Type B pancreatic cell (in vitro differentiated cells): ENCODE measurements around the gene ZMIZ1. TPM values are rescaled to one million over a fixed set of nuclear protein-coding genes. Genes with fewer than 3 reads are reported as not detected.

Source experiments
- DNase-seq: peaks from one replicate; pipeline ENCODE4 v3.0.0; 2021; ENCODE audit warnings: mixed read lengths; ENCODE audit not compliant: unreplicated experiment; ENCODE audit errors: extremely low spot score
- H3K27ac Mint-ChIP-seq: 2 replicates; pipeline ENCODE4 v1.8.0; 2021; ENCODE audit warnings: mild to moderate bottlenecking, mixed read lengths
- H3K27me3 Mint-ChIP-seq: 2 replicates; pipeline ENCODE4 v1.8.0; 2021; ENCODE audit warnings: mixed read lengths
- H3K36me3 Mint-ChIP-seq: 2 replicates; pipeline ENCODE4 v1.8.0; 2021; ENCODE audit warnings: mixed read lengths
- H3K4me1 Mint-ChIP-seq: one replicate; pipeline ENCODE4 v1.8.0; 2021; ENCODE audit warnings: mixed read lengths; ENCODE audit not compliant: unreplicated experiment
- H3K4me3 Mint-ChIP-seq: 2 replicates; pipeline ENCODE4 v1.8.0; 2021; ENCODE audit warnings: mild to moderate bottlenecking, mixed read lengths
- H3K9me3 Mint-ChIP-seq: 2 replicates; pipeline ENCODE4 v1.8.0; 2021; ENCODE audit warnings: mixed read lengths
- CTCF ChIP-seq: fragments of 200-600 bp; sonication (generic); conservative IDR thresholded peaks from 2 replicates; pipeline ENCODE4 v1.5.0; 2021; ENCODE audit warnings: antibody characterized with exemption, mild to moderate bottlenecking
- long read RNA-seq: library from polyadenylated mRNA; unstranded; transcript quantifications from one replicate; pipeline ENCODE4 v2.0.0, GENCODE V29; 2020
- total RNA-seq: library from RNA; stranded (reverse); gene quantifications from 2 replicates; pipeline ENCODE4 v1.2.1, GENCODE V29; 2021; ENCODE audit warnings: low replicate concordance

The ZMIZ1 gene, protein sequence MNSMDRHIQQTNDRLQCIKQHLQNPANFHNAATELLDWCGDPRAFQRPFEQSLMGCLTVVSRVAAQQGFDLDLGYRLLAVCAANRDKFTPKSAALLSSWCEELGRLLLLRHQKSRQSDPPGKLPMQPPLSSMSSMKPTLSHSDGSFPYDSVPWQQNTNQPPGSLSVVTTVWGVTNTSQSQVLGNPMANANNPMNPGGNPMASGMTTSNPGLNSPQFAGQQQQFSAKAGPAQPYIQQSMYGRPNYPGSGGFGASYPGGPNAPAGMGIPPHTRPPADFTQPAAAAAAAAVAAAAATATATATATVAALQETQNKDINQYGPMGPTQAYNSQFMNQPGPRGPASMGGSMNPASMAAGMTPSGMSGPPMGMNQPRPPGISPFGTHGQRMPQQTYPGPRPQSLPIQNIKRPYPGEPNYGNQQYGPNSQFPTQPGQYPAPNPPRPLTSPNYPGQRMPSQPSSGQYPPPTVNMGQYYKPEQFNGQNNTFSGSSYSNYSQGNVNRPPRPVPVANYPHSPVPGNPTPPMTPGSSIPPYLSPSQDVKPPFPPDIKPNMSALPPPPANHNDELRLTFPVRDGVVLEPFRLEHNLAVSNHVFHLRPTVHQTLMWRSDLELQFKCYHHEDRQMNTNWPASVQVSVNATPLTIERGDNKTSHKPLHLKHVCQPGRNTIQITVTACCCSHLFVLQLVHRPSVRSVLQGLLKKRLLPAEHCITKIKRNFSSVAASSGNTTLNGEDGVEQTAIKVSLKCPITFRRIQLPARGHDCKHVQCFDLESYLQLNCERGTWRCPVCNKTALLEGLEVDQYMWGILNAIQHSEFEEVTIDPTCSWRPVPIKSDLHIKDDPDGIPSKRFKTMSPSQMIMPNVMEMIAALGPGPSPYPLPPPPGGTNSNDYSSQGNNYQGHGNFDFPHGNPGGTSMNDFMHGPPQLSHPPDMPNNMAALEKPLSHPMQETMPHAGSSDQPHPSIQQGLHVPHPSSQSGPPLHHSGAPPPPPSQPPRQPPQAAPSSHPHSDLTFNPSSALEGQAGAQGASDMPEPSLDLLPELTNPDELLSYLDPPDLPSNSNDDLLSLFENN
- total RNA-seq = 62.2 and 102 TPM in 2 replicates
- long read RNA-seq, partial matches to known transcripts = 1 of 30 reads
- long read RNA-seq, other reads (novel, unspliced or antisense) = 29 of 30 reads

DNA sequence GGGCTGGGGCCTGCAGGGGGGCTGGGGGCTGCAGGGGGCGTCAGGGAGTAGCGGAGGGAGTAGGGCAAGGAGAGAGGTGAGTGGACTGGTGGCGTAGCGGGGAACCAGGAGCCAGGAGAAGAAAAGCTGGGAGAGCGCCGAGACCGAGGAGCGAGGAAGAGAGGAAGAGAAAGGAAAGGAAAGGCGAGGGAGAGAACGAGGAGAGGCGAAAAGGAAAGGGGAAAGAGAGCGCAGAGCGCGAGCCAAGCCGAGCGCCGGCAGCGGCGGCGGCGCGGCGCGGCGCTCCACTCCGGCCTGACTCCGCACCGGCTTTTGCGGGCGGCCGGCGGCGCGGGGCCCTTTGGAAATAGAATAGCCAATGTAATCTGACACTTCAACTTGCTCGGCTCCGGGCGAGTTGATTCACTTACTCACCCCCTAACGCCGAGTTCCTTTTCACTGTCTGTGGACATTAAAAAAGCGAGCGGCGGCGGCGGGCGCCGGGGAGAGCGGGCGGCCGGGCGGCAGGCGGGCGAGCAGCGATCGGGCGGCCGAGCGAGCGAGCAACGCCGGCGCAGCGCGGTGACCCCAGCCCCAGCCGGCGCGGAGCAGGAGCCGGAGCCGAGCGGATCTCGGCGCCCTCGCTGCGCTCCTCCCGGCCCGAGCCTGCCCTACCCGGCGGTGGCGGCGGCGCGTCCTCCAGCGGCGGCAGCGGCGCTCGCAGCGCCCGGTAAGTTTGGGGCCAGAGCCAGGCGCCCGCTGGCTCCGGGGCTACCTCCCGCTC, at the start of gene ZMIZ1:
Gene ZMIZ1, plus strand, starts transcription at position 405 of the 763 bp plus-strand sequence. CDS start 132,667 bp downstream, outside the sequence.
- no peaks in the 10 kb centered on the region for H3K27me3 Mint-ChIP-seq
- peak within 1 kb of the TSS; percentile 91 for H3K27ac Mint-ChIP-seq
- H3K4me3 Mint-ChIP-seq = peak within 1 kb of the TSS; percentile 98
- H3K9me3 Mint-ChIP-seq = no peaks in the 10 kb centered on the region
- TF ChIP-seq CTCF = peak; percentile 30
- no peaks in the 10 kb centered on the region for H3K36me3 Mint-ChIP-seq
- H3K4me1 Mint-ChIP-seq = peaks cover 33% of the 10 kb centered on the region
- DNase-seq = peak; percentile 91

GRCh38 chr10:79019441-79020014, 49.2 kb upstream of the ZMIZ1 start:
- Mint-ChIP-seq H3K27ac (no peak overlapping the region), H3K4me3 (no peak overlapping the region), H3K9me3 (no peaks in the 10 kb centered on the region), H3K27me3 (no peaks in the 10 kb centered on the region), H3K4me1 (peaks cover 20% of the 10 kb centered on the region), H3K36me3 (no peaks in the 10 kb centered on the region)
- no peak for TF ChIP-seq CTCF
- DNase-seq = no peak

GRCh38 chr10:79020015-79020491, 48.7 kb upstream of the ZMIZ1 start:
- Mint-ChIP-seq H3K4me1 (peaks cover 20% of the 10 kb centered on the region), H3K27me3 (no peaks in the 10 kb centered on the region), H3K9me3 (no peaks in the 10 kb centered on the region), H3K27ac (no peak overlapping the region), H3K4me3 (no peak overlapping the region), H3K36me3 (no peaks in the 10 kb centered on the region)
- DNase-seq = no peak
- TF ChIP-seq CTCF = no peak

- Mint-ChIP-seq H3K4me3 (no peak overlapping the region), H3K9me3 (no peaks in the 10 kb centered on the region), H3K4me1 (peaks cover 23% of the 10 kb centered on the region), H3K27me3 (no peaks in the 10 kb centered on the region), H3K27ac (no peak overlapping the region), H3K36me3 (no peaks in the 10 kb centered on the region)
- DNase-seq = no peak
- no peak for TF ChIP-seq CTCF
Observed at GRCh38 chr10:79020605-79021004, 48.2 kb upstream of the ZMIZ1 start.
